ENCODE results near the gene THEMIS.

THEMIS gene

GRCh38 chr6:127857051-127857637, 43.7 kb downstream of the THEMIS start:
- no peak for DNase-seq

GRCh38 chr6:127855542-127856159, 45.2 kb downstream of the THEMIS start:
- DNase-seq, result peak; percentile 5

- DNase-seq, result no peak
Observed at GRCh38 chr6:127854009-127854408, 46.8 kb downstream of the THEMIS start.

GRCh38 chr6:127851197-127851596, 49.7 kb downstream of the THEMIS start:
- DNase-seq, result no peak

GRCh38 chr6:127845242-127845641, 55.6 kb downstream of the THEMIS start:
- DNase-seq, result no peak

- DNase-seq, result no peak
Observed at GRCh38 chr6:127844529-127844928, 56.3 kb downstream of the THEMIS start.

GRCh38 chr6:127843582-127843981, 57.3 kb downstream of the THEMIS start:
- no peak for DNase-seq

GRCh38 chr6:127842562-127842961, 58.3 kb downstream of the THEMIS start:
- DNase-seq, result no peak

- DNase-seq, result no peak
Observed at GRCh38 chr6:127841811-127842210, 59.0 kb downstream of the THEMIS start.

GRCh38 chr6:127834136-127834535, 66.7 kb downstream of the THEMIS start:
- no peak for DNase-seq

- no peak for DNase-seq
Observed at GRCh38 chr6:127833336-127833735, 67.5 kb downstream of the THEMIS start.

- no peak for DNase-seq
Observed at GRCh38 chr6:127832381-127832780, 68.5 kb downstream of the THEMIS start.

GRCh38 chr6:127824061-127824460, 76.8 kb downstream of the THEMIS start:
- no peak for DNase-seq

GRCh38 chr6:127821431-127821830, 79.4 kb downstream of the THEMIS start:
- no peak for DNase-seq

- no peak for DNase-seq
Observed at GRCh38 chr6:127818149-127818548, 82.7 kb downstream of the THEMIS start.

GRCh38 chr6:127816643-127817042, 84.2 kb downstream of the THEMIS start:
- no peak for DNase-seq

- no peak for DNase-seq
Observed at GRCh38 chr6:127813699-127814027, 87.2 kb downstream of the THEMIS start.

- DNase-seq, result no peak
Observed at GRCh38 chr6:127812985-127813698, 87.7 kb downstream of the THEMIS start.

GRCh38 chr6:127811900-127812570, 88.8 kb downstream of the THEMIS start:
- no peak for DNase-seq

- no peak for DNase-seq
Observed at GRCh38 chr6:127807806-127808517, 92.9 kb downstream of the THEMIS start.

- no peak for DNase-seq
Observed at GRCh38 chr6:127796713-127797112, 104.1 kb downstream of the THEMIS start.

- no peak for DNase-seq
Observed at GRCh38 chr6:127794405-127794804, 106.5 kb downstream of the THEMIS start.

- no peak for DNase-seq
Observed at GRCh38 chr6:127793396-127793795, 107.5 kb downstream of the THEMIS start.
